ENCODE results near the gene ZDHHC14. TPM values are rescaled to one million over a fixed set of nuclear protein-coding genes. Genes with fewer than 3 reads are reported as not detected.

ZDHHC14 gene
- total RNA-seq, 2 experiments from 2014 or later = 7.9 to 32.7 TPM

DNA sequence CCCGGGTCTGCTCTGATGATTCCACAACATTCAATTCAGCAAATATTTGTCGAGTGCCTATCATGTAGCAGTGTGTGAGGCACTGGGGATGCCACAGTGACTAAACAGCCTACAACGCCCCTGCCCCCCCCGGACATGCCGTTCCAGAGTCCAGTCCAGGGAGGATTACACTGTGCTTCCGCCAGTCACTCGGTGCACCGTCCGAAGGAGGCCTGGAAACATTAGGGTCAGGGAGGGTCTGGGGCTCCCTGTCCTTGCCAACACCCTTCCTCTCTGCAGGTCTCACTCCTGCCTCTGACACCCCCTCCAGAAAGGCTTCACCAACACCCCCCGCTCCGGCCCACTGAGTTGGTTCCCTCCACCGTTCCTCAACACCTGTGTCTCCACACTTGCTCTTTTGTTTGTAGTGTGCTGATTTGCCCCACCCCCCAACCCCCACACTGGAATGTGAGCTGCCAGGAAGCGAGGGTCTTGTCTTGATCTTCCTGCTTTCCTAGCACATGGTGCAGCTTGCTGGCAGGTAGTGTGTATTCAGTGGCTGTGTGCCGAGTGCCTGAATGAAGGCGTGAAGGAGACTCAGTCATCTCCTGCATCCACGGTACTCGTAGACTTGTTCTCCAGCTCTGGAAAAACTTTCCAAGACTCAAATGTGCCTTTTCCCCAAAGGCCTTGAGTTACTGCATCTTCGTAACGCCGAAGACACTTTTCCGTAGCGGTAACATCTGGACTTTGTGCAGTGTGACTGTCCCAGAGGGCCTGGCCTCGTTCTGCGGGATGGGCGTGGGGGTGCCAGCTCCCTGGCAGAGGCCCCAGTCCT lies 150.4 kb downstream of the ZDHHC14 start:
- DNase-seq (no peak), ATAC-seq (no peak)
- H3K27me3 Mint-ChIP-seq = peaks cover 10% of the 10 kb centered on the region
- peaks cover 30% of the 10 kb centered on the region for H3K36me3 Mint-ChIP-seq
- no peak overlapping the region for H3K4me3 Mint-ChIP-seq
- no peak overlapping the region for H3K27ac Mint-ChIP-seq
- CTCF ChIA-PET = no interaction called here
- H3K9me3 Mint-ChIP-seq (ENCODE audit: low read depth) = no peaks in the 10 kb centered on the region
- H3K4me1 Mint-ChIP-seq = peaks cover 56% of the 10 kb centered on the region

DNA sequence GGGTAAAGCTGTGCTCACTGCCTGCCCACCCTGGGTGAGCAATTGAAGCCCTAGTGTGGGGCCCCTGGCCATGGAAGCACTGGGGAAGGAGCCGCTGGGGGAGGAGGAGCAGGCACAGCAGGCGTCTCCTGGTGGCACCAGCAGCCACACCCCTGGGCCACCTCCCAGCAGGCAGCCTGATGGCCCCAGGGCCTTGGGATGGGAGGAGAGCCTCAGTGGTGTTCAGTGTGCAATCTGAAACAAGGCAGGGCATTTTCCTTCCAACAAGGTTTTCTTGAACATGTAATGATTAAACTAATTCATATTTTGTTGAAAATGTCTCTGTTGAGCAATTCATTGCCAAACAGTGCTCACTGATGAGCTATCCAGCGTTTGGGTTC lies 151.0 kb downstream of the ZDHHC14 start:
- H3K9me3 Mint-ChIP-seq (ENCODE audit: low read depth) = no peaks in the 10 kb centered on the region
- H3K4me3 Mint-ChIP-seq = no peak overlapping the region
- ATAC-seq (no peak), DNase-seq (no peak)
- no peak overlapping the region for H3K27ac Mint-ChIP-seq
- H3K36me3 Mint-ChIP-seq = peaks cover 26% of the 10 kb centered on the region
- CTCF ChIA-PET = no interaction called here
- H3K4me1 Mint-ChIP-seq = peaks cover 54% of the 10 kb centered on the region
- H3K27me3 Mint-ChIP-seq = peaks cover 10% of the 10 kb centered on the region

DNA sequence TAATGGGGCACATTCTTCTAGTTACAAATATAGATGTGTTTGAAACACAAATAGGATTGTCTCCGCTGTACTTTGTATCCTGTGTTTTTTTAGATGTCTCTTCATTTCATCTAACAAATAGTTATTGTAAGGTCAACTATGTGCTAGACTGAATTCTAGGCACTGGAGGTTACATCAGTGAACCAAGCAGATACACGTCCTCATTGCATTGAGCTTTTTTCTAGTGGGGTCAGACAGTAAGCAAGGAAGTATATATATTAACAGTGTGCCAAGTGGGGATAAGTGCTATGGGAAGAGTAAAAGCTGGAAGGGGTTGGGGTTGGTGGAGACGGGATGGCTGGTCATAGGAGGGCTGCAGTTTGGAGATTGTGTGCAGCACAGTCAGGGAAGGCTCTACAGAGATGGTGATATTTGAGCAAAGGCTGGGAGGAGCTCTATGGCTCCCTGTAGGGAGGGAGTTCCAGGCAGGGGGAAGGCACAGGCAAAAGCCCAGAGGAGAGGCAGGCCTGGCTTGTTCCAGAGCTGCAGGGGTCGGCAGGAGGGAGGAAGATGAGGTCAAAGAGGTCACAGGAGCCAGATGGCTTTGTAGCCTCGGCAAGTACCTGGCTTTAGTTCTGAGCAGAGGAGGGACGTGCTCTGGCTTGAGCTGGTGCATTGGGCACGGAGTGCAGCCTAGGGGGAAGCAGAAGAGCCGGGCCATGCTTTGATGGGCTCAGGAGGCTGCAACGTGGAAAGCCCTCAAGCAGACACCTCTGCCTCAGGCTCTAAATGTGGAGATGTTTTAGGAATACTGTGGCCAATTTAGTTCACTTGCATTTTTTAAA lies 152.3 kb downstream of the ZDHHC14 start:
- peak; percentile 36 for DNase-seq
- Mint-ChIP-seq H3K27ac (no peak overlapping the region), H3K4me3 (no peak overlapping the region), H3K27me3 (peaks cover 10% of the 10 kb centered on the region), H3K36me3 (peaks cover 16% of the 10 kb centered on the region), H3K4me1 (peaks cover 54% of the 10 kb centered on the region), H3K9me3 (ENCODE audit: low read depth) (no peaks in the 10 kb centered on the region)
- ATAC-seq = no peak
- CTCF ChIA-PET = no interaction called here

- CTCF ChIA-PET = interaction anchor here (1.0 kb wide), 1 partner anchor 16 kb away, joined by 3 read pairs; no protein-coding TSS in a partner anchor
- no peak for ATAC-seq
- Mint-ChIP-seq H3K4me3 (no peak overlapping the region), H3K36me3 (peaks cover 21% of the 10 kb centered on the region), H3K4me1 (peaks cover 57% of the 10 kb centered on the region), H3K27me3 (peaks cover 14% of the 10 kb centered on the region), H3K9me3 (ENCODE audit: low read depth) (no peaks in the 10 kb centered on the region), H3K27ac (no peak overlapping the region)
- peak; percentile 34 for DNase-seq
Observed at GRCh38 chr6:157534134-157534871, 153.3 kb downstream of the ZDHHC14 start.

DNA sequence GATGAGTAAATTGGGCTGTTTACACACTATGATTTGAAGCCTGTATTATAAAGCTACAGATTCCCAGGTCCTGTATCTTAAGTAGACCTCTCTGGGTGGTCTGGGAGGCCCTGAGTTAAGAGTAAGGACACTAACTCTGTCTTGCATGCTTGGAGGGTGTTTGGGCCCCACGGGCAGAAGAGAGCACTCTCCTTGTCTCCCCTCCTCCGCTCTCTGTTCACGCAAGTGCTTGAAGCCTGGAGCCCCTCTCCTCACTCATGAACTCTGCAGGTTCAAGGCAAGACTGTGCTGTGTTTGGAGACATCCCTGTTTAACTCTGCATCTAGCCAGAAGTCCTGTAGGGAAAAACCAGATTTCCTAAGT lies 154.0 kb downstream of the ZDHHC14 start:
- Mint-ChIP-seq H3K4me1 (peaks cover 58% of the 10 kb centered on the region), H3K4me3 (peak overlapping the region; percentile 43), H3K27ac (peak overlapping the region; percentile 88), H3K27me3 (peaks cover 14% of the 10 kb centered on the region), H3K36me3 (peaks cover 19% of the 10 kb centered on the region), H3K9me3 (ENCODE audit: low read depth) (no peaks in the 10 kb centered on the region)
- peak; percentile 37 for DNase-seq
- no peak for ATAC-seq
- CTCF ChIA-PET = interaction anchor here (0.5 to 1.5 kb wide), 4 partner anchors 16 to 201 kb away, joined by 3 read pairs; no protein-coding TSS in a partner anchor

DNA sequence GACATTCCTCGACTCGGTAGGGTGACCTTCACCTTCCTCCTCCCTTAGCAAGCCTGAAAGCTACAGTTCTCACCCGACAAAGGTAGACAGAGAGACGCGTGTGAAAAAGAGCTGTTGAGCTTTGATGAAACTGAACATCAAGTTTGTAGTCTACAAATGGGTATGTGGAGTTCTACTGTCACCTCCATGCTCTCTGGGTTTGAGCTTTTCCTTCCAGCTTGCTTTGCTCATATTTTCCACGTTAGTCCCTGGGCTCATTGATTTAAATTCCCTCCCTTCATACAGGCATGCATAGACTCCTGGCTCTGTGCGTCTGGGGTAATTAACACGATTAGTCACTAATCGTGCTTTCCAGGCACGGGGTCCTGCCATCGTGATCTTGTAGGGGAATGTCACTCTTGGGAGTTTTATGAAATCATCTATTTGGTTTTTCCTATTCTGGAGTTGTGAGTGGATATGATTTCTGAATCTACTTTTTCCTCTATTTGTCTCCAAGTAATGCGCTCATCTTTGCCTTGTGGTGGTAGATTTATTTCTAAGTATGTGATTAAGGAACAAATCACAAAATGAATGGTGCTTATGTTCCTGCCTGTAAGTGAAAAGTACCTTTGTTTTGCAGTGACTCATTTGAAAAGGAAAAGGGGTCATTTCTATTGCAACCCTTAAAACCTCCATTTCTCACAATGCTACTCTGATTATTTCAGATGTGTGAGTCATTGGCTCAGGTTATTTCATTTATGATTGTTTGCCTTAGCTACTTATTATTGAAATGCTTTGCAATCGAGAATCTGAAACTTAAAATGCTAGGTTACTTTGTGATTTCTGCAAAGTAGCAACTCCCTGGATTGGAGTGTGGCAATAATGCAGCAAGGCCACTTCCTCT lies 154.6 kb downstream of the ZDHHC14 start:
- no peaks in the 10 kb centered on the region for H3K9me3 Mint-ChIP-seq (ENCODE audit: low read depth)
- H3K27ac Mint-ChIP-seq = peak overlapping the region; percentile 88
- H3K36me3 Mint-ChIP-seq = peaks cover 19% of the 10 kb centered on the region
- peaks cover 14% of the 10 kb centered on the region for H3K27me3 Mint-ChIP-seq
- peak; percentile 85 for ATAC-seq
- peaks cover 58% of the 10 kb centered on the region for H3K4me1 Mint-ChIP-seq
- peak; percentile 69 for DNase-seq
- peak overlapping the region; percentile 43 for H3K4me3 Mint-ChIP-seq
- CTCF ChIA-PET = interaction anchor here (0.5 to 1.7 kb wide), 8 partner anchors 9 to 211 kb away, joined by 3 to 7 read pairs (median 3); no protein-coding TSS in a partner anchor

DNA sequence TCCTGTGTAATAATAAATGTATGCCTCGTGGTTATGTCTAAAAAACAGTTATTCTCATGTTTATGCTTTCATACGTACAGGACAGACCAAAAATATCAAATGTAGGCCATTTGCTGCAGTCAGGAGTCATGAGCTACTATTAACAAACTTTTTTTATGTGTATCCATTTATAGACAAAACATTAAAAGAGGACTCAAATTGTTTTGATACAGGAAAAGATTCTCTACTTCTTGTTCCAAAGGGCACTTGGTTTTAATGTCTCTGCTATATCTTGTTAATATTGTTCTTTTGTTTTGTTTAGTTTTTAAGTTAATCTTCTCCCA lies 155.2 kb downstream of the ZDHHC14 start:
- no peak for DNase-seq
- Mint-ChIP-seq H3K4me1 (peaks cover 58% of the 10 kb centered on the region), H3K27ac (peak overlapping the region; percentile 88), H3K36me3 (peaks cover 19% of the 10 kb centered on the region), H3K9me3 (ENCODE audit: low read depth) (no peaks in the 10 kb centered on the region), H3K27me3 (peaks cover 14% of the 10 kb centered on the region), H3K4me3 (peak overlapping the region; percentile 25)
- no peak for ATAC-seq
- CTCF ChIA-PET = interaction anchor here (1.2 to 1.7 kb wide), 5 partner anchors 9 to 212 kb away, joined by 3 to 7 read pairs (median 3); no protein-coding TSS in a partner anchor

DNA sequence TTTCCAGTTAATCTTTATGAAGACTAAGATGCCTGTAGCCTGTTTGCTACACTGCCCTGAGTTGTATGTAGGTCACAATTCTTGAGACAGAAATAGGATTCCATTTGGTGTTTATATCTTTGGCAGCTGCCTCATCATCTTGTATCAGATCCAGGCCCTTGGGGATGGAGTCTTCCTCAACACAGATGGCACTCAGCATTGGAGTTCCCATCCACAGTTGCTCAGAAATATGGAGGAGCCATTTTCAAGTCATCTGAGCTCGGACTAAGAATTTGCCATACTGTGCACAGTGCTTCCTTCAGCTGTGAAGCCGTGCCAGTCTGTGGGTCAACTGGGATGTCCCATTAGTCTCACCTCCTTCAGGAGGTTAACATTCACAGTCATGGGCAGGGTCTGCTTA lies 156.6 kb downstream of the ZDHHC14 start:
- Mint-ChIP-seq H3K4me1 (peaks cover 58% of the 10 kb centered on the region), H3K36me3 (peaks cover 20% of the 10 kb centered on the region), H3K4me3 (no peak overlapping the region), H3K9me3 (ENCODE audit: low read depth) (no peaks in the 10 kb centered on the region), H3K27ac (peak overlapping the region; percentile 10), H3K27me3 (peaks cover 13% of the 10 kb centered on the region)
- DNase-seq (peak; percentile 33), ATAC-seq (no peak)
- CTCF ChIA-PET = interaction anchor here (1.2 to 1.5 kb wide), 3 partner anchors 10 to 158 kb away, joined by 3 to 4 read pairs (median 3); no protein-coding TSS in a partner anchor

- CTCF ChIA-PET = interaction anchor here (1.1 to 1.5 kb wide), 4 partner anchors 11 to 158 kb away, joined by 3 to 4 read pairs (median 3); no protein-coding TSS in a partner anchor
- peaks cover 9% of the 10 kb centered on the region for H3K27me3 Mint-ChIP-seq
- H3K36me3 Mint-ChIP-seq = peaks cover 18% of the 10 kb centered on the region
- DNase-seq = peak; percentile 68
- H3K4me3 Mint-ChIP-seq = no peak overlapping the region
- ATAC-seq = no peak
- H3K9me3 Mint-ChIP-seq (ENCODE audit: low read depth) = no peaks in the 10 kb centered on the region
- H3K27ac Mint-ChIP-seq = peak overlapping the region; percentile 52
- H3K4me1 Mint-ChIP-seq = peaks cover 56% of the 10 kb centered on the region
Observed at GRCh38 chr6:157538168-157538567, 157.2 kb downstream of the ZDHHC14 start.

GRCh38 chr6:157538698-157539097 lies 157.7 kb downstream of the ZDHHC14 start:
- Mint-ChIP-seq H3K4me3 (no peak overlapping the region), H3K27ac (peak overlapping the region; percentile 52), H3K36me3 (peaks cover 19% of the 10 kb centered on the region), H3K27me3 (peaks cover 7% of the 10 kb centered on the region), H3K4me1 (peaks cover 52% of the 10 kb centered on the region), H3K9me3 (ENCODE audit: low read depth) (no peaks in the 10 kb centered on the region)
- DNase-seq (peak; percentile 26), ATAC-seq (no peak)
- CTCF ChIA-PET = interaction anchor here (1.1 to 1.5 kb wide), 2 partner anchors 27 to 159 kb away, joined by 3 read pairs; no protein-coding TSS in a partner anchor

DNA sequence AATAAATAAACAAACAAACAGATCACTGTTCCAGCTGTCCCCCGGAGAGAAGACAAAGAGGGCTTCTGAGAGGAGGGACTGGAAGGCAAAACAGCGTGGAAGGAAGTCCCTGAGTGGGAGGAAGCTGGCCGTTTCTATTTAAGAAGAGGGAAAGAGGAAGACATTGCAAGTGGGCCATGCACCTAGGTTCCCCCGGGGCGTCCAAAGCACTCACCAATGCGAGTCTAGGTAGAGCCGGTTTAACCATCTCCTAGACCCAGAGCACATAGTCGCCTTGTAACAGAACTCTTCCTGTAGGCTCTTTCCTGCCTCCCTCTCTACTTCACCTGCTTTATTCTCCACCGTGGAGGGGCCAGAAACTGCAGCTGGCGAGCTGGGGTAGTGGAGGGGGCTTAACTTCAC lies 158.4 kb downstream of the ZDHHC14 start:
- H3K27me3 Mint-ChIP-seq = peaks cover 7% of the 10 kb centered on the region
- H3K4me3 Mint-ChIP-seq = no peak overlapping the region
- H3K36me3 Mint-ChIP-seq = peaks cover 20% of the 10 kb centered on the region
- peaks cover 47% of the 10 kb centered on the region for H3K4me1 Mint-ChIP-seq
- H3K9me3 Mint-ChIP-seq (ENCODE audit: low read depth) = no peaks in the 10 kb centered on the region
- H3K27ac Mint-ChIP-seq = no peak overlapping the region
- ATAC-seq = no peak
- peak; percentile 31 for DNase-seq
- CTCF ChIA-PET = interaction anchor here (0.6 kb wide), 1 partner anchor 239 kb away, joined by 3 read pairs; no protein-coding TSS in a partner anchor

Data from activated CD8-positive, alpha-beta memory T cell treated with anti-CD3 and anti-CD28 coated beads, Interleukin-2, amount 10 ng/mL, durations not matched to agents 7 days and 5 days (primary cell).